NCI-H524 (cell line): Measurements from ENCODE around the gene LIM2.

Experiments used
- DNase-seq, 2 experiments: peaks; one replicate each; lab custom pipeline; 2025; lab: John Stamatoyannopoulos, UW

Gene LIM2

GRCh38 chr19:51365965-51366388 lies 21.8 kb downstream of the LIM2 start, which contains the start of gene ETFB:
Gene ETFB, minus strand, starts transcription at chr19:51366388. Its CDS starts 62 bp downstream, at chr19:51366326.
- DNase-seq = no peak

DNA sequence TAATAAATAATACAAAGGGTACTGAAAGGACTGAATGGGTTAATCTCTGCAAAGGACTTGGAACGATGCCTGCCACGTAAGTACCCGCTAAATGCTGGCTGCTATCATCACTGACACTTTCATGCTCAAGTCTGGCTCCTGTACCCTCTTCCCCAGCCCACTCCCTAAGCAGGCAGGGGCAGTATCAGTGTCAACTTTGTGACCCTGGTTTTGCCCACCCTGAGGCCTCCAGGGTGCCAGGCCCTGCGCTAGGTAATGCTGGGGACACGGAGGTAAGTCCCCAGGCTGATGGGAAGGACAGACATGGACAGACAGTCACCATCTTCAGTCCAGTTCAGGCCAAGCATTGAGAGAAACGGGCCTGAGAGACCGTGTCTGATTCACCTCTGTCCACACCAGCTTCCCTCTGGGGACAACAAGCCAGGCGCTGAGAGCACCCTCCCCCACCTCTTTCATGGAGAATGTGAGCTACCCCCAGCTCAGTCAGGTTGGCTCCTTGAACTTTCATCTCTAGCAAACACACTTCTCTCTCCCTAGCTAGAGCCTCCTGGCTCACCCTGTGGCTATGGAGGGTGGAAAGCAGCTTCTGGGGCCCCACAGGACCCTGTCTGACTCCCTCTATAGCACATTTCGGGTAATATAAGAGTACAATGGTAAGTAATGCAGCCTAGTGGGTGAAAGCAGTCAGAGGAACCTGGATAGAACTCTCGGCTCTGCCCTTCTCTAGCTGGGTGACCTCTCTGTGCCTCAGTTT lies 22.4 kb downstream of the LIM2 start:
- no peak for DNase-seq

- no peak for DNase-seq
These were observed 23.3 kb downstream of the LIM2 start for GRCh38 chr19:51364200-51365106.

- DNase-seq = no peak
These were observed 26.5 kb downstream of the LIM2 start for GRCh38 chr19:51361239-51361638.

GRCh38 chr19:51359294-51359693 lies 28.5 kb downstream of the LIM2 start:
- DNase-seq = no peak

- no peak for DNase-seq
These were observed 29.8 kb downstream of the LIM2 start for GRCh38 chr19:51357952-51358351.

DNA sequence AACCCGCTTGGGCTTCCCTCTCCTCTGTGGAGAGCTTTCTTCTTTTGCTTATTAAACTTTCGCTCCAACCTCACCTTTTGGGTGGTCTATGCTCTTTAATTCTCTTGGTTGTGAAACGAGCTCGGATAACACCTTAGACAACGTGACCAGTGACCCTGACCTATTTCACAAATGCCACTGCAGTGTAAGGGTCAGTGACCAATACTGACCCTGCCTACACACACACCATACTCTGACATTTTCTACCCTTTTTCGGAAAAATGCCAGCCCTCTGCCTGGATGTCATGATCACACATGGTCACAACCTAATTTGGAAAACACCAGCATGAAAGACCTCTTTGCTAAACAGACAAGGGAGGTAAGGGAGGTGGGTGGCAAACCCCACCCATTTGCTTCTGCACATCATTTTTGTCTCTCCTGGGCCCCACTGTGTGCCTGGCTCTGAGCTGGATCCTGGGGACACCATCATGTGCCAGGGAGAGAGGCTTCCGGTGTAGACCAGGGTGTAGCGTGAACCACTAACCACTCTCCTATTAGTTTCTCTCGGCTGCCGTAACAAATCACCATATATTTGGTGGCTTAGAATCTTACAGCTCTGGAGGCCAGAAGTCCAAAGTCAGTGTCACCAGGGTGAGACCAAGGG lies 31.5 kb downstream of the LIM2 start:
- no peak for DNase-seq

GRCh38 chr19:51354742-51355148 lies 33.0 kb downstream of the LIM2 start:
- no peak for DNase-seq

GRCh38 chr19:51354103-51354741 lies 33.6 kb downstream of the LIM2 start:
- DNase-seq = no peak

- DNase-seq = no peak
These were observed 34.9 kb downstream of the LIM2 start for GRCh38 chr19:51352783-51353360.

- DNase-seq = no peak
These were observed 36.3 kb downstream of the LIM2 start for GRCh38 chr19:51351266-51351990.

GRCh38 chr19:51347209-51347928 lies 40.4 kb downstream of the LIM2 start:
- DNase-seq = no peak

- DNase-seq = no peak
These were observed 41.0 kb downstream of the LIM2 start for GRCh38 chr19:51346742-51347141.

DNA sequence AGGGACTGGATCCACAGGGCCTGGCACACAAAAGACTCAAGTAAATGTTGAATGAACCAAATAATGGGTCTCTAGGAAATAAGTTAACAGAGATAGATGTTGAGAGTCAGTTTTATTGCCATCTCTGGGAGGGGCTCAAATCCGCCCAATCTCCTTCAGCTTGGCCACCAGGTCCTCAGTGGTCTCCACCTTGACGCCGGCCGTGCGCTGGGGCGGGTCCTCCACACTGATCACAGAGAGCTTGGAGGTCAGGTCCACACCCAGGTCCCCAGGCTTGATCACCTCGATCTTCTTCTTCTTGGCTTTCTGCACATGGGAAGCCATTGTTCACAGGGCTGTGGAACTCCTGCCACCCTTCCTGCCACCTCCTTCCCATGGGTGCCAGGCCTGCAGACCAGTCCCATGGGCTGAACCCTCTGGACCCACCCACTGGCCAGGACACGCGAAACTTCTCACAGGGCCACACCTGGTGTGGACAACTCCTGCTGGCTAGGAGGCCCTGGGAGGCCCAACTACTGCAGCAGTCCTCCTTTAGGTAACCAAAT lies 42.6 kb downstream of the LIM2 start:
- no peak for DNase-seq

- no peak for DNase-seq
These were observed 44.9 kb downstream of the LIM2 start for GRCh38 chr19:51342631-51343569.

DNA sequence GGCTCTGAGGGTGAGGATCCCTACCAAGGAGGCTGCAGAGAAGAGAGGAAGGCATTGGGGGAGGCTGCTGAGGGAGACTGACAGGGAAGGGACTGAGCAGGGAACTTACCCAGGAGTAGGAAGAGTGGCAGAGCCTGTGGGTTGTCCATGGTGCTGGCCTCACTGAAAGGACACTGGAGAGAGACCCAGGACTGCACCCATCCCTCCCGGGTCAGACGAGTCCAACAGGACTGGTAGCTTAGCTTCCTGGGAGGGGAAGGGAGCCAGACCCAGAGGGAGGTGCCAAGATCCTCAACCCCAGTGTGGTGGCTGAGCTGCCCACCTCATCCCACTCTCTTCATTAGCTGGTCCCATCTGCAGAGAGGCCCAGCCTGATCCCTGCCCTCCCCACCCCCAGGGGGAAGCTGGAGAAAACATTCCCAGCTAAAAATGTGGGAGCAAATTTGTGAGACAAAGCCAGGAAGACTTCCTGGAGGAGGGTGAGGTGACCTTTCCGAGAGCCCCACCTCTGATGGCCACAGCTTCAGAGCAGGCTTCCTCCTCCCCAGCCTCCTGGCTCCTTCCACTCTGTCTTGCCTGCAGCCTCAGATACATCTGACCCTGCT lies 45.7 kb downstream of the LIM2 start, which contains the start of gene VSIG10L:
Gene VSIG10L (minus strand): TSS at position 164 of the 605 bp plus-strand sequence. CDS start 15 bp downstream, at position 149.
- DNase-seq = no peak

GRCh38 chr19:51341066-51341465 lies 46.7 kb downstream of the LIM2 start:
- DNase-seq = no peak
